Left ventricle myocardium inferior (tissue), 1 donor: ENCODE measurements around the gene AIG1. TPM values are rescaled to one million over a fixed set of nuclear protein-coding genes. Genes with fewer than 3 reads are reported as not detected.
"Not testable (repeated sequence)": the region's sequence is repeated elsewhere in the genome, so short reads cannot be mapped to it uniquely, and the experiment has no call there.

ENCODE experiments used
- DNase-seq: peaks from one replicate; pipeline ENCODE4 v3.0.0-alpha.2; 2020
- H3K27ac ChIP-seq: fragments of 200-600 bp; replicated peaks from 2 replicates; pipeline ENCODE4 v1.8.0; 2021
- H3K27me3 ChIP-seq: fragments of 200-600 bp; 2 replicates; pipeline ENCODE4 v1.8.0; 2021; ENCODE audit warnings: low read depth
- H3K36me3 ChIP-seq: fragments of 200-600 bp; 2 replicates; pipeline ENCODE4 v1.8.0; 2021
- H3K4me1 ChIP-seq: fragments of 200-600 bp; 2 replicates; pipeline ENCODE4 v1.8.0; 2021
- H3K4me3 ChIP-seq: fragments of 200-600 bp; 2 replicates; pipeline ENCODE4 v1.8.0; 2021; ENCODE audit warnings: mild to moderate bottlenecking, moderate library complexity
- H3K9me3 ChIP-seq: fragments of 200-600 bp; replicated peaks from 2 replicates; pipeline ENCODE4 v1.8.0; 2021
- intact Hi-C: fragments of 100-400 bp; cut with micrococcal nuclease; formaldehyde crosslinking; loops from one replicate; pipeline ENCODE4 v1.11.0; 2022
- total RNA-seq: library from RNA; stranded (reverse); fragmentation: NEBNext Ultra II Directional; extraction: Animal tissue kit (Norgen Biotek cat#: 25700); gene quantifications from one replicate; pipeline ENCODE4 v1.2.1, GENCODE V29; 2021
- TF ChIP-seq, protein P1 (sequence below): fragments of 200-600 bp; IDR thresholded peaks from 2 replicates; pipeline ENCODE4 v1.8.0; 2021; ENCODE audit warnings: antibody characterized with exemption, mild to moderate bottlenecking, borderline replicate concordance
- donor health status: DM: no; HTN: yes; CAD: no; lungs with severe emphysema.

The AIG1 gene
- total RNA-seq, 1 donor from 2014 or later, result 76.5 TPM

- intact Hi-C loops, result no loop called here
- no peak overlapping the region for H3K27ac ChIP-seq
- no peaks in the 10 kb centered on the region for H3K9me3 ChIP-seq
- no peak for DNase-seq
- H3K4me1 ChIP-seq, result peaks cover 5% of the 10 kb centered on the region
- TF ChIP-seq, protein P1, sequence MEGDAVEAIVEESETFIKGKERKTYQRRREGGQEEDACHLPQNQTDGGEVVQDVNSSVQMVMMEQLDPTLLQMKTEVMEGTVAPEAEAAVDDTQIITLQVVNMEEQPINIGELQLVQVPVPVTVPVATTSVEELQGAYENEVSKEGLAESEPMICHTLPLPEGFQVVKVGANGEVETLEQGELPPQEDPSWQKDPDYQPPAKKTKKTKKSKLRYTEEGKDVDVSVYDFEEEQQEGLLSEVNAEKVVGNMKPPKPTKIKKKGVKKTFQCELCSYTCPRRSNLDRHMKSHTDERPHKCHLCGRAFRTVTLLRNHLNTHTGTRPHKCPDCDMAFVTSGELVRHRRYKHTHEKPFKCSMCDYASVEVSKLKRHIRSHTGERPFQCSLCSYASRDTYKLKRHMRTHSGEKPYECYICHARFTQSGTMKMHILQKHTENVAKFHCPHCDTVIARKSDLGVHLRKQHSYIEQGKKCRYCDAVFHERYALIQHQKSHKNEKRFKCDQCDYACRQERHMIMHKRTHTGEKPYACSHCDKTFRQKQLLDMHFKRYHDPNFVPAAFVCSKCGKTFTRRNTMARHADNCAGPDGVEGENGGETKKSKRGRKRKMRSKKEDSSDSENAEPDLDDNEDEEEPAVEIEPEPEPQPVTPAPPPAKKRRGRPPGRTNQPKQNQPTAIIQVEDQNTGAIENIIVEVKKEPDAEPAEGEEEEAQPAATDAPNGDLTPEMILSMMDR, result no peak
- no peaks in the 10 kb centered on the region for H3K36me3 ChIP-seq
- no peak overlapping the region for H3K4me3 ChIP-seq
- no peaks in the 10 kb centered on the region for H3K27me3 ChIP-seq
Measured at GRCh38 chr6:143238306-143238705, 177.6 kb downstream of the AIG1 start.

- Histone ChIP-seq H3K4me1 (peaks cover 5% of the 10 kb centered on the region), H3K27ac (no peak overlapping the region)
- intact Hi-C loops, result no loop called here
Measured at GRCh38 chr6:143241111-143241510, 180.4 kb downstream of the AIG1 start.

DNA sequence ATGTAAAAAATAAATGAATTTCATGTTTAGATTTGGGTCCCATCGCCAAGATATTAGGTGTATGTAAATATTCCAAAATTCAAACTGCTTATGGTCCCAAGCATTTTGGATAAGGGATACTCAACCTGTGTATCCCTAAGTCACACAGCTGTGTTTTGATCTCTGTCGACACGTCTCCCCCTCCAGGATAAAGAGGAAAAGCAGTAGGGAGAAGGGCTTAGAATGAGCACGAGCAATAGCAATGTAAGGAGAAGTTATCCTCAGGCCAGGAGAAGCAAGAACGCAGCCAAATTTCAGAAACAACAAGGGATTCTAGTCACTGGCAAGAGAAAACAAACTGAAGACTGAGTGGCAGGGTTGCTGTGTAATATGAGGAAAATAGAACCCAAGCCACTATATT, 181.2 kb downstream of the AIG1 start:
- Histone ChIP-seq H3K27me3 (no peaks in the 10 kb centered on the region), H3K9me3 (no peaks in the 10 kb centered on the region), H3K4me1 (peaks cover 5% of the 10 kb centered on the region), H3K36me3 (no peaks in the 10 kb centered on the region), H3K4me3 (no peak overlapping the region), H3K27ac (no peak overlapping the region)
- intact Hi-C loops, result no loop called here
- no peak for DNase-seq
- TF ChIP-seq, protein P1, result no peak

More at GRCh38 chr6:143241111-143241510, 180.4 kb downstream of the AIG1 start:
- Histone ChIP-seq H3K36me3 (no peaks in the 10 kb centered on the region), H3K9me3 (no peaks in the 10 kb centered on the region), H3K4me3 (no peak overlapping the region), H3K27me3 (no peaks in the 10 kb centered on the region)
- no peak for DNase-seq
- TF ChIP-seq, protein P1, result no peak

GRCh38 chr6:143243786-143244185, 183.1 kb downstream of the AIG1 start:
- DNase-seq, result no peak
- TF ChIP-seq, protein P1, result no peak
- no peaks in the 10 kb centered on the region for H3K9me3 ChIP-seq
- intact Hi-C loops, result no loop called here
- H3K4me1 ChIP-seq, result peaks cover 14% of the 10 kb centered on the region
- H3K27me3 ChIP-seq, result no peaks in the 10 kb centered on the region
- H3K27ac ChIP-seq, result no peak overlapping the region
- no peaks in the 10 kb centered on the region for H3K36me3 ChIP-seq
- no peak overlapping the region for H3K4me3 ChIP-seq

- Histone ChIP-seq H3K27me3 (no peaks in the 10 kb centered on the region), H3K27ac (no peak overlapping the region), H3K36me3 (peaks cover 3% of the 10 kb centered on the region), H3K4me1 (peaks cover 14% of the 10 kb centered on the region), H3K9me3 (no peaks in the 10 kb centered on the region), H3K4me3 (no peak overlapping the region)
- DNase-seq, result no peak
- TF ChIP-seq, protein P1, result no peak
- intact Hi-C loops, result no loop called here
Measured at GRCh38 chr6:143245656-143246055, 185.0 kb downstream of the AIG1 start.

DNA sequence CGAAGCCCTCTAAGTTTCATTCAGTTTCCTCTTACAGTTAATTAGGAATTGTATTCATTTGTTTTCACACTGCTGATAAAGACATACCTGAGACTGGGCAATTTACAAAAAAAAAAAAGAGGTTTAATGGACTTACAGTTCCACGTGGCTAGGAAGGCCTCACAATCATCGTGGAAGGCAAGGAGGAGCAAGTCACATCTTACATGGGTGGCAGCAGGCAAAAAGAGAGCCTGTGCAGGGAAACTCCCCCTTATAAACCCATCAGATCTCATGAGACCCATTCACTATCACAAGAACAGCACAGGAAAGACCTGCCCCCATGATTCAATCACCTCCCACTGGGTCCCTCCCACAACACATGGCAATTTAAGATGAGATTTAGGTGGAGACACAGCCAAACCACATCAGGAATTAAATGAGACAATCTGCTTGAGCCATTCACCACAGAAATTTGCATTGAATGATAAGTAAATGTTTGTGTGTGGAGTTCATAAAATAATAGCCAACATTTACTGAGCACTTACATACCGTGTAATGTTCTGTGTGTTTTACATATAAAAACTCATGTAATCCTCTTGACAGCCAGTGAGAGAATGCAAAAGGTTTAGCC, 185.6 kb downstream of the AIG1 start:
- H3K4me3 ChIP-seq, DNase-seq, H3K27me3 ChIP-seq, intact Hi-C loops, H3K9me3 ChIP-seq, H3K27ac ChIP-seq, H3K36me3 ChIP-seq: not testable (repeated sequence)
- H3K4me1 ChIP-seq, result peaks cover 14% of the 10 kb centered on the region
